Lung (tissue), 12 donors: ENCODE data around the gene LENEP. TPM values are rescaled to one million over a fixed set of nuclear protein-coding genes. Genes with fewer than 3 reads are reported as not detected.
A peak's percentile ranks its signal among the peaks of the same experiment; 100 is the strongest.

Source experiments
- ATAC-seq: fragments of 200-7000 bp; cut with Tn5 transposase; one replicate; pipeline ENCODE4 v1.9.1; 2020; ENCODE audit warnings: moderate number of reproducible peaks; ENCODE audit not compliant: insufficient read depth, low FRiP score
- DNase-seq, 3 donors: peaks; one replicate each; pipeline ENCODE4 v3.0.0-alpha.2; 2013 to 2017
- H3K27ac ChIP-seq, 2 donors: one replicate each; pipeline ENCODE4 v1.5.1; 2013; ENCODE audit warnings: mild to moderate bottlenecking in 2 of 2, moderate library complexity in 2 of 2, control low read depth in 1 of 2, inconsistent platforms in 1 of 2, low read depth in 1 of 2, low read length in 1 of 2
- H3K27me3 ChIP-seq, 3 donors: one replicate each; pipeline ENCODE4 v1.5.1; 2013; ENCODE audit warnings: low read length in 2 of 3; ENCODE audit not compliant: control insufficient read depth in 3 of 3, insufficient read depth in 3 of 3
- H3K36me3 ChIP-seq, 4 donors: one replicate each; pipeline ENCODE4 v1.5.1; 2013; ENCODE audit warnings: low read length in 4 of 4, mild to moderate bottlenecking in 1 of 4, moderate library complexity in 1 of 4; ENCODE audit not compliant: control insufficient read depth in 4 of 4, insufficient read depth in 4 of 4
- H3K4me1 ChIP-seq, 5 donors: one replicate each; pipeline ENCODE4 v1.5.1; 2013; ENCODE audit warnings: low read length in 5 of 5, mild to moderate bottlenecking in 2 of 5, moderate library complexity in 1 of 5; ENCODE audit not compliant: control insufficient read depth in 5 of 5, insufficient read depth in 5 of 5
- H3K4me3 ChIP-seq: one replicate; pipeline ENCODE4 v1.5.1; 2013; ENCODE audit warnings: mild to moderate bottlenecking, control low read depth, moderate library complexity
- H3K9ac ChIP-seq, 2 donors: one replicate each; pipeline ENCODE4 v1.5.1; 2013; ENCODE audit warnings: low read length in 2 of 2, control low read depth in 1 of 2; ENCODE audit not compliant: insufficient read depth in 1 of 2
- H3K9me3 ChIP-seq, 4 donors: one replicate each; pipeline ENCODE4 v1.5.1; 2013; ENCODE audit warnings: low read length in 3 of 4, mild to moderate bottlenecking in 1 of 4, moderate library complexity in 1 of 4; ENCODE audit not compliant: control insufficient read depth in 4 of 4, insufficient read depth in 3 of 4
- CTCF ChIP-seq: IDR thresholded peaks from 2 replicates; pipeline ENCODE4 v1.5.1; 2012; ENCODE audit warnings: mild to moderate bottlenecking; ENCODE audit errors: control extremely low read depth, extremely low read depth
- WGBS, 2 donors: extraction: QIAGEN DNeasy Blood & Tissue Kit; methylation state at CpG; one replicate each; pipeline ENCODE4 v1.1.7; 2013; 5-methylcytosine and 5-hydroxymethylcytosine counted together
- polyA plus RNA-seq, 2 donors: library from polyadenylated mRNA; stranded (reverse); fragments of 200-250 nt; gene quantifications; one replicate each; pipeline ENCODE4 v1.2.1, GENCODE V29; 2013
- total RNA-seq, 2 donors: library from RNA; depleted of rRNA in 1 of 2; stranded (reverse); fragments of >200 nt in 1 of 2; gene quantifications; one replicate each; pipeline ENCODE4 v1.2.1, GENCODE V29; 2014 to 2021
- donor health status: control.
- donor health status: control.
- donor health status: Bipolar disorder and iron deficiency.
- donor health status: healthy.
- donor health status: DM: yes; HTN: yes; CAD: no.

The LENEP gene
- total and polyA plus RNA-seq, 4 donors = 0.31 to 0.89 TPM; not detected in 2

- Histone ChIP-seq H3K4me1 (peaks cover 6 to 38% (median 21%) of the 10 kb centered on the region in 5 donors), H3K9ac (no peak overlapping the region), H3K4me3 (no peak overlapping the region), H3K36me3 (no peaks in the 10 kb centered on the region), H3K27me3 (no peaks in the 10 kb centered on the region), H3K9me3 (no peaks in the 10 kb centered on the region), H3K27ac (peak overlapping the region; percentile 89 to 97)
- TF ChIP-seq CTCF = no peak
- 27 to 31% methylated on average over 17 of the region's 17 CpGs for WGBS, 2 donors
- DNase-seq (peak in 1 of 3 donors; percentile 48), ATAC-seq (no peak)
Measured at GRCh38 chr1:155005076-155006011, 12.0 kb downstream of the LENEP start.

- peak overlapping the region; percentile 63 to 68 for H3K27ac ChIP-seq
- 15 to 17% methylated on average over 2 of the region's 2 CpGs for WGBS, 2 donors
- TF ChIP-seq CTCF = no peak
- peaks cover 6 to 49% (median 21%) of the 10 kb centered on the region in 5 donors for H3K4me1 ChIP-seq
- DNase-seq (peak in 2 of 3 donors; percentile 49 to 66), ATAC-seq (no peak)
- H3K4me3 ChIP-seq = no peak overlapping the region
- no peak overlapping the region for H3K9ac ChIP-seq
- H3K9me3 ChIP-seq = no peaks in the 10 kb centered on the region
- H3K36me3 ChIP-seq = no peaks in the 10 kb centered on the region
- H3K27me3 ChIP-seq = no peaks in the 10 kb centered on the region
Measured at GRCh38 chr1:155006601-155007101, 13.3 kb downstream of the LENEP start.

- no peak for DNase-seq
- Histone ChIP-seq H3K4me1 (peaks cover 6 to 56% (median 27%) of the 10 kb centered on the region in 5 donors), H3K9me3 (no peaks in the 10 kb centered on the region), H3K36me3 (no peaks in the 10 kb centered on the region), H3K27ac (peak overlapping the region; percentile 52 to 63), H3K27me3 (no peaks in the 10 kb centered on the region), H3K4me3 (no peak overlapping the region), H3K9ac (no peak overlapping the region)
- TF ChIP-seq CTCF = no peak
- ATAC-seq = no peak
- WGBS, 2 donors = 44 to 57% methylated on average over 4 to 6 of the region's 6 CpGs
Measured at GRCh38 chr1:155007251-155007828, 14.0 kb downstream of the LENEP start.
